Sigmoid colon (tissue), 7 donors: Measurements from ENCODE around the gene PPP2R2B. TPM values are rescaled to one million over a fixed set of nuclear protein-coding genes. Genes with fewer than 3 reads are reported as not detected.

Source experiments
- DNase-seq: peaks from one replicate; pipeline ENCODE4 v3.0.0-alpha.2; 2019
- H3K27ac ChIP-seq, 4 donors: fragments of 200-600 bp; sonication (generic); one replicate each; pipeline ENCODE4 v1.5.1; 2016 to 2019; ENCODE audit warnings: mild to moderate bottlenecking in 1 of 4
- H3K27me3 ChIP-seq, 3 donors: fragments of 200-600 bp; sonication (generic); one replicate each; pipeline ENCODE4 v1.5.1; 2019; ENCODE audit warnings: mild to moderate bottlenecking in 1 of 3
- H3K36me3 ChIP-seq, 4 donors: fragments of 200-600 bp; sonication (generic); one replicate each; pipeline ENCODE4 v1.5.1; 2016 to 2019
- H3K4me1 ChIP-seq, 4 donors: fragments of 200-600 bp; sonication (generic); one replicate each; pipeline ENCODE4 v1.5.1; 2017 to 2019
- H3K4me3 ChIP-seq, 4 donors: fragments of 200-600 bp; sonication (generic); one replicate each; pipeline ENCODE4 v1.5.1; 2017 to 2019; ENCODE audit warnings: mild to moderate bottlenecking in 2 of 4, moderate library complexity in 1 of 4
- H3K9me3 ChIP-seq, 4 donors: fragments of 200-600 bp in 3 of 4; sonication (generic) in 3 of 4; one replicate each; pipeline versions ENCODE4 v1.5.1 to v1.6.1; 2013 to 2019
- EP300 ChIP-seq, 4 donors: sonication (generic); formaldehyde crosslinking; IDR thresholded peaks; one replicate each; pipeline ENCODE4 v1.6.1; 2017; ENCODE audit warnings: antibody characterized with exemption in 4 of 4
- POLR2A ChIP-seq, 2 donors: fragments of 450-650 bp; IDR thresholded peaks; one replicate each; pipeline ENCODE4 v1.6.1; 2016; ENCODE audit warnings: antibody characterized with exemption in 2 of 2, mild to moderate bottlenecking in 2 of 2, moderate library complexity in 2 of 2
- POLR2AphosphoS5 ChIP-seq, 4 donors: sonication (generic); formaldehyde crosslinking; IDR thresholded peaks; one replicate each; pipeline ENCODE4 v1.6.1; 2017; ENCODE audit warnings: antibody characterized with exemption in 4 of 4
- WGBS, 2 donors: extraction: QIAGEN DNeasy Blood & Tissue Kit; methylation state at CpG; one replicate each; pipeline ENCODE4 v1.1.7; 2013; 5-methylcytosine and 5-hydroxymethylcytosine counted together
- intact Hi-C: fragments of 100-400 bp; cut with DNase I; formaldehyde crosslinking; loops from one replicate; pipeline ENCODE4 v1.15.1; 2023
- polyA plus RNA-seq, 3 donors: library from polyadenylated mRNA; stranded (reverse); fragments of 200-250 nt; gene quantifications; one replicate each; pipeline ENCODE4 v1.2.3, GENCODE V29; 2013
- total RNA-seq, 4 donors: library from RNA; depleted of rRNA; stranded (reverse); fragments of >200 nt; gene quantifications; one replicate each; pipeline ENCODE4 v1.1.0, GENCODE V29; 2016
- TF ChIP-seq, protein P1 (sequence below), 4 experiments: fragments of 450-650 bp in 3 of 4; fragments of 200-600 bp in 1 of 4; IDR thresholded peaks; one replicate each; pipeline ENCODE4 v1.5.1; 2016 to 2019; ENCODE audit warnings: antibody characterized with exemption in 4 of 4, mild to moderate bottlenecking in 3 of 4, moderate library complexity in 2 of 4
- donor health status: healthy with polysubstance abuse.
- donor health status: Bipolar disorder and iron deficiency.
- donor health status: healthy.

Gene PPP2R2B
- total and polyA plus RNA-seq, 7 donors = 0.60 to 19.6 (median 7.4) TPM; not detected in 1

DNA sequence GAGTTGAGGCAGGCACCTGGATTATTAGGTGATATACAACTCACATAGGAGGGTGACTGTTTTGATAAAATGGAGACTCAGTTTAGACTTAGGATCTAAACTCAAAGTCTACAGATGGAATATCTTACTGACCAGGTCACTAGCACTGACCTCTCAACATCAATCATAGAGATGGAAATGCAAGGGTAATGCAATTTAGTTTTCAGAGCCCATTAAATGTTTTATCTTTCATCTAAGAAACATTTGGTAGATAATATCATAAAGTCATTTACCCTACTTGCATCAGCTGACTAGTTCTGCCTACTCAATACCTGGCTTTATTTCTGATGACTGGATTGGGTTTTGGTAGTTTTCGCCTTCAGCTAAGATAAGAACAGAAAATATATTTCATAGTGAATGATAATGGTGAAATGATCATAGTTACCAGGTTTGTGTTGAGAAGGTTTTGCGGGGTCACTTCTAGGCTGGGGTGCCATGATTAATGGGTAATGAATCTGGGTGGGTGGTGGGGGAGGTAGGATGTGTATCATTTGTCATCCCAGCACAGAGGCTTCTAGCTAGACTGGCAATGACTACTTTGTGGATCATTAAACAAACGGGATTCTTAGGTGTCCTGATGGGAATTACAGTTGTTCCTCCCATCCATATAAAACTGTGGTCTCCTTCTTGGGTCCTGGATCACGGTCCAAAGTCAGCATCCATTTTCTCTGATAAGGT, 173.4 kb downstream of the PPP2R2B start:
- no peaks in the 10 kb centered on the region for H3K36me3 ChIP-seq
- intact Hi-C loops = no loop called here
- H3K27me3 ChIP-seq = no peaks in the 10 kb centered on the region
- WGBS, 2 donors = 78 to 88% methylated on average over 4 of the region's 4 CpGs
- H3K4me1 ChIP-seq = peaks cover 0 to 13% (median 4%) of the 10 kb centered on the region in 4 donors
- H3K4me3 ChIP-seq = no peak overlapping the region
- no peak for DNase-seq
- no peaks in the 10 kb centered on the region for H3K9me3 ChIP-seq
- TF ChIP-seq POLR2AphosphoS5 (IDR thresholded peaks at IDR 0.05) (no peak), POLR2A (IDR thresholded peaks at IDR 0.05) (no peak)
- no peak overlapping the region for H3K27ac ChIP-seq

DNA sequence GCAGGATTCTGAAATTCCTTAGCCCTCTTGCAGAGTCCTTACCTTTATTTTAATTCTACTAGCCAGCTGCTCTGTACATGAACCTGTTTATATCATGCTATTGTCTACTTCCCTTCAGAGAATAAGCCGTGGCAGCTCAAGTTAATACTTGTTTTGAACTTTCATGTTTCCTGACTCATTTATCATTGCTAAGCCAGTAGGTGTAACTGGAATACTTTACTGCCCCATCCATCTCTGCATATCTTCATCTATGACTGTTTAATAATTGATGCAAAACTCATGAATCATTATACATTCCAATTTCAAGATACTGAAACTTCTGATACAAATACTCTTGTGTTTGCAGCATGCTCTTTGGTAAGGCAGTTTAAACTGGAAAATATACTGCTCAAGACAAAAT, 174.7 kb downstream of the PPP2R2B start:
- H3K36me3 ChIP-seq = no peaks in the 10 kb centered on the region
- DNase-seq = no peak
- H3K4me1 ChIP-seq = peaks cover 0 to 24% (median 8%) of the 10 kb centered on the region in 4 donors
- TF ChIP-seq, protein P1, sequence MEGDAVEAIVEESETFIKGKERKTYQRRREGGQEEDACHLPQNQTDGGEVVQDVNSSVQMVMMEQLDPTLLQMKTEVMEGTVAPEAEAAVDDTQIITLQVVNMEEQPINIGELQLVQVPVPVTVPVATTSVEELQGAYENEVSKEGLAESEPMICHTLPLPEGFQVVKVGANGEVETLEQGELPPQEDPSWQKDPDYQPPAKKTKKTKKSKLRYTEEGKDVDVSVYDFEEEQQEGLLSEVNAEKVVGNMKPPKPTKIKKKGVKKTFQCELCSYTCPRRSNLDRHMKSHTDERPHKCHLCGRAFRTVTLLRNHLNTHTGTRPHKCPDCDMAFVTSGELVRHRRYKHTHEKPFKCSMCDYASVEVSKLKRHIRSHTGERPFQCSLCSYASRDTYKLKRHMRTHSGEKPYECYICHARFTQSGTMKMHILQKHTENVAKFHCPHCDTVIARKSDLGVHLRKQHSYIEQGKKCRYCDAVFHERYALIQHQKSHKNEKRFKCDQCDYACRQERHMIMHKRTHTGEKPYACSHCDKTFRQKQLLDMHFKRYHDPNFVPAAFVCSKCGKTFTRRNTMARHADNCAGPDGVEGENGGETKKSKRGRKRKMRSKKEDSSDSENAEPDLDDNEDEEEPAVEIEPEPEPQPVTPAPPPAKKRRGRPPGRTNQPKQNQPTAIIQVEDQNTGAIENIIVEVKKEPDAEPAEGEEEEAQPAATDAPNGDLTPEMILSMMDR (IDR thresholded peaks at IDR 0.05) = no peak
- TF ChIP-seq EP300 (IDR thresholded peaks at IDR 0.05) = no peak
- TF ChIP-seq POLR2AphosphoS5 (IDR thresholded peaks at IDR 0.05) = no peak
- TF ChIP-seq POLR2A (IDR thresholded peaks at IDR 0.05) = no peak
- WGBS, 2 donors = 32 to 50% methylated on average over 1 of the region's 1 CpG
- H3K27ac ChIP-seq = no peak overlapping the region
- H3K4me3 ChIP-seq = no peak overlapping the region
- no peaks in the 10 kb centered on the region for H3K9me3 ChIP-seq
- intact Hi-C loops = no loop called here
- H3K27me3 ChIP-seq = no peaks in the 10 kb centered on the region

DNA sequence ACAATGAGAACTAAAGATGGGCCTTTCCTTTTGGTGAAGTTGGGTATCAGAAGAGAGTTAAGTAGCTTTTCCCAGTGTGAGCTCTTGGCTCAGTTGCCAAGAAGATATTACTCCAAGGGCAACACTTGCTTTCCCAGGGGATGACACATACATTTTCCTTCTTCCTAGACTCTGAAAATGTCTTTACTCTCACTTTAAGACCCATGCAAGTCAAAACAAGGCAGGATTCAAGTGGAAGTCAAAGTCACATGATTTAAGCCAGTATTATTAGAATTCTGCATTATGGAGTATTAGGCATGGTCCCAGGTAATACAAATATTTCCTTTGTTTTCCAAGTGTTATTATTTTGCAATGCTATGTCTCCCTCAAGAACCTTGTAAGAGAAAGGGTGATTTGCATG, 175.1 kb downstream of the PPP2R2B start:
- Histone ChIP-seq H3K27me3 (no peaks in the 10 kb centered on the region), H3K36me3 (no peaks in the 10 kb centered on the region), H3K9me3 (no peaks in the 10 kb centered on the region), H3K4me1 (peaks cover 0 to 24% (median 8%) of the 10 kb centered on the region in 4 donors), H3K4me3 (no peak overlapping the region), H3K27ac (no peak overlapping the region)
- intact Hi-C loops = no loop called here
- TF ChIP-seq POLR2AphosphoS5 (IDR thresholded peaks at IDR 0.05) (no peak), EP300 (IDR thresholded peaks at IDR 0.05) (no peak), POLR2A (IDR thresholded peaks at IDR 0.05) (no peak)
- TF ChIP-seq, protein P1 (IDR thresholded peaks at IDR 0.05) = no peak
- no peak for DNase-seq

DNA sequence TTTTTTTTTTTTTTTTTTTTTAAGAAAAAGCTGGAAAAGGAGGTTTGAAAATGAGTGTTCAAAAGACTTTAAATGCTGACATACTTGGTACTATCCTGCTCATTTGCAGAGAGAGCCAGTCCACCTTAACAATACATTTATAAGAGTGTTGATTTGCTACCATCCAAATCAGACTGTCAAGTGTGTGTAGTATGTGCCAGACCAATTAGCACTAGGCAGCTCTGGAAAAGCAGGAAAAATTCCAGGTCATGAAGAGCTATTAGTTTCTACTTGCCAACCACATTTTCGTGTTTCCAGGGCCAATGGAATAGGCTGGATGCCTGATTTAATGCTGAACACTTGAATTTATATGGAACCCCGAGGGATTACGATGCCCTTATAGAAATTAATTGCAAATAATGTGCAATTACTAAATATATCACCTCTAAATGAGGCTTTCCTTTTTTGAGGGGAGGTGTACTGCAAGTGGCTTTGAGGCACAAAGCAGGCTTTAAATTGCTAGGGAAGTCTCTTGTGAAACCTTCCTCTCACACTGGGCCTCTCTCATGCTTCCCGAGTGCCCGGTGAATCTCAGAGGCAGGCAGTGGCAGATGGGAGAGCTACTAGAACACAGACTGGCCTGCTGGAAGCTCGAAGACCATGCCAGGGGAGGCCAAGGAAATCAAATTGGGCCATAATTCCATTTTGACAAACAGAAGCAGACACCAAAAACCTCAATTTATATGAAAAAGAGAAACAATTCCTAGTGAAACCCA, 178.7 kb downstream of the PPP2R2B start:
- Histone ChIP-seq H3K36me3 (no peaks in the 10 kb centered on the region), H3K9me3 (no peaks in the 10 kb centered on the region), H3K27me3 (no peaks in the 10 kb centered on the region), H3K27ac (no peak overlapping the region), H3K4me1 (peaks cover 0 to 24% (median 8%) of the 10 kb centered on the region in 4 donors), H3K4me3 (no peak overlapping the region)
- TF ChIP-seq EP300 (IDR thresholded peaks at IDR 0.05) (no peak), POLR2A (IDR thresholded peaks at IDR 0.05) (no peak), POLR2AphosphoS5 (IDR thresholded peaks at IDR 0.05) (no peak)
- TF ChIP-seq, protein P1 (IDR thresholded peaks at IDR 0.05) = no peak
- intact Hi-C loops = no loop called here
- DNase-seq = no peak
- 68 to 75% methylated on average over 6 of the region's 6 CpGs for WGBS, 2 donors

DNA sequence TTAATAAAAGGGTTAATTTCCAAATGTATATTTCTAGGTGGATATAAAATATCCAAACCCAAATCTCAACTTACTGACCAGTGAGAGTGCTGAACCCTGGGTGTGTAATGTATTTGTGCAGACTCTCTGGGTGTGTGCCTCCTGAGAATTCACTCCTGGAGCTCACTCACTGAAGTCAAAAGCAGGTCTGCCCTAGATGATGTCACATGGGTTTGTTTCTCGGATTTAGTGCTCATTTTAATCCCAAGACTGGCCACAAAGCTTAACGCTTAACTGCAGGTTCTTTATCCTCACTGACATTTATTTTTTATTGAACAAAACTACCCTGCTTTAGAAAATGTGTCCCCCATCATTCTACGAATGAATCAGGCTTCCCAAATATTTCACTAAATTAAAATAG, 179.4 kb downstream of the PPP2R2B start:
- Histone ChIP-seq H3K27me3 (no peaks in the 10 kb centered on the region), H3K27ac (no peak overlapping the region), H3K36me3 (no peaks in the 10 kb centered on the region), H3K9me3 (no peaks in the 10 kb centered on the region), H3K4me1 (peaks cover 0 to 20% (median 8%) of the 10 kb centered on the region in 4 donors), H3K4me3 (no peak overlapping the region)
- WGBS, 2 donors = 66 to 74% methylated on average over 3 of the region's 3 CpGs
- intact Hi-C loops = no loop called here
- TF ChIP-seq, protein P1 (IDR thresholded peaks at IDR 0.05) = no peak
- TF ChIP-seq EP300 (IDR thresholded peaks at IDR 0.05) = no peak
- DNase-seq = no peak
